ENCODE data around the gene LRRC4C. TPM values are rescaled to one million over a fixed set of nuclear protein-coding genes. Genes with fewer than 3 reads are reported as not detected.
A peak's percentile ranks its signal among the peaks of the same experiment; 100 is the strongest.

LRRC4C gene
- total RNA-seq, 1 experiment from 2014 or later: not detected

GRCh38 chr11:40354121-40354520 lies 1105.3 kb downstream of the LRRC4C start:
- Histone ChIP-seq H3K36me3 (no peaks in the 10 kb centered on the region), H3K4me3 (no peak overlapping the region), H3K9me3 (no peaks in the 10 kb centered on the region; the same call in 1 of the 2 replicates), H3K27me3 (no peaks in the 10 kb centered on the region)
- peak; percentile 94 for DNase-seq

DNA sequence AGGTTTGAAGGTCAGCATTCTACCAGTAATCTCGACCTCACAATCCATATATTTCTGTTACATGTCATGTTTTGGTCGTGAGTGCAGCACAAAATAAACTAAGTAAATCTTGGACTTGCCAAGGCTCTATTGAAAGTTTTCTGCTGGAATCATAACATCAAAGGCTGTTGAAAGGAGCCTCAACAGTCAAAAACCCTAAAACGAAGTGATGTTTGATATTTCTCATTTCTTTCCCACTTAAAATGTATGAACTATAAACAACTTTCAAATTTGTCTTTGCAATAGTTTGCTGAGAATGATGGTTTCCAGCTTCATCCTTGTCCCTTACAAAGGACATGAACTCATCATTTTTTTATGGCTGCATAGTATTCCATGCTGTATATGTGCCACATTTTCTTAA lies 1118.5 kb downstream of the LRRC4C start:
- Histone ChIP-seq H3K4me3 (no peak overlapping the region), H3K27me3 (no peaks in the 10 kb centered on the region), H3K36me3 (no peaks in the 10 kb centered on the region), H3K9me3 (peaks cover 12% of the 10 kb centered on the region)
- no peak for DNase-seq

- Histone ChIP-seq H3K9me3 (peaks cover 2% of the 10 kb centered on the region; the same call in 1 of the 2 replicates), H3K4me3 (no peak overlapping the region), H3K36me3 (no peaks in the 10 kb centered on the region), H3K27me3 (no peaks in the 10 kb centered on the region)
- no peak for DNase-seq
Observed at GRCh38 chr11:40338739-40339138, 1120.7 kb downstream of the LRRC4C start.

GRCh38 chr11:40338062-40338461 lies 1121.4 kb downstream of the LRRC4C start:
- Histone ChIP-seq H3K4me3 (no peak overlapping the region), H3K36me3 (no peaks in the 10 kb centered on the region)

GRCh38 chr11:40337118-40337517 lies 1122.3 kb downstream of the LRRC4C start:
- H3K36me3 ChIP-seq: no peaks in the 10 kb centered on the region
- no peaks in the 10 kb centered on the region; the same call in 1 of the 2 replicates for H3K9me3 ChIP-seq
- H3K4me3 ChIP-seq: no peak overlapping the region
- no peak for DNase-seq
- no peaks in the 10 kb centered on the region for H3K27me3 ChIP-seq

More at GRCh38 chr11:40338062-40338461, 1121.4 kb downstream of the LRRC4C start:
- DNase-seq: no peak
- no peaks in the 10 kb centered on the region for H3K27me3 ChIP-seq
- H3K9me3 ChIP-seq: peaks cover under 1% of the 10 kb centered on the region; the same call in 1 of the 2 replicates

GRCh38 chr11:40328890-40329614 lies 1130.4 kb downstream of the LRRC4C start:
- Histone ChIP-seq H3K27me3 (no peaks in the 10 kb centered on the region), H3K4me3 (no peak overlapping the region), H3K36me3 (peaks cover 4% of the 10 kb centered on the region; the same call in 1 of the 2 replicates), H3K9me3 (peaks cover 10% of the 10 kb centered on the region)
- DNase-seq: peak; percentile 98

GRCh38 chr11:40323241-40323640 lies 1136.2 kb downstream of the LRRC4C start:
- Histone ChIP-seq H3K27me3 (no peaks in the 10 kb centered on the region), H3K9me3 (no peaks in the 10 kb centered on the region), H3K4me3 (no peak overlapping the region)

GRCh38 chr11:40321537-40321936 lies 1137.9 kb downstream of the LRRC4C start:
- Histone ChIP-seq H3K9me3 (no peaks in the 10 kb centered on the region), H3K4me3 (no peak overlapping the region), H3K27me3 (no peaks in the 10 kb centered on the region), H3K36me3 (no peaks in the 10 kb centered on the region)
- no peak for DNase-seq

More at GRCh38 chr11:40323241-40323640, 1136.2 kb downstream of the LRRC4C start:
- peak; percentile 20 for DNase-seq
- H3K36me3 ChIP-seq: no peaks in the 10 kb centered on the region

DNA sequence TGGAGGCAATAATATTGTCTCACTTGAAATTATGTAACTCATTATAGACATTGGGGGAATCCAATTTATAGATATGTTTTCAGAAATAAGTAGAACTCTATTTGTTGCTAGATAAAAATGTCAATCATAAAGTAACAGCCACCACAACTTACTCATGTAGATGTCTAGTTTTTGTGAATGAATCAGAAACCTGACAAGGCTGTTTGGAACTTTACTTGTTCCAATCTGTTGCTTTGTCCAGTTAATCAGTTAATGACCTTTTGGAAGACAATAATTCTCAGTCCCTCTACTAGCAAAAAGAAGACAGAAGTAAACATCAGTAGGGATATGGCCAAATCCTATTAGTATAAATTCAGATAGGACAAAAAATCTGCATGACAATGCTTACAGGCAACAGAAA lies 1143.3 kb downstream of the LRRC4C start:
- H3K4me3 ChIP-seq: no peak overlapping the region
- DNase-seq: no peak

DNA sequence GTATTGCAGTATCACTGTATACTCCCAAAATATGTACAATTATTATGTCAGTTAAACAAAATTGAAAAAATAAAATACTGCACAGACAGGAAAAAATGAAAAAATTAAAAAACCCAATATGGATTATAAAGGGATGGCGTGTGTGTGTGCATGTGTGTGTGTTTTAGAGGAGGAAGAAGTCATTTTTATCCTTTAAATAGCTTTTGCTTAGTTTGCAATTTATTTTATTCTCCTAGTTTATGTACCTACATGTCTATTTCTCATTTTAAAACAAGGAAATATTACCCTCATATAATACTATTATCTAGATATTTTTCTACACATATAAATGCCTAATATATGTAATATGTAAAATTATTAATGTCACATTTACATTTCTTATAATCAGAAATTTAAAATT lies 1144.3 kb downstream of the LRRC4C start:
- Histone ChIP-seq H3K36me3 (no peaks in the 10 kb centered on the region), H3K9me3 (no peaks in the 10 kb centered on the region), H3K4me3 (no peak overlapping the region), H3K27me3 (no peaks in the 10 kb centered on the region)
- DNase-seq: no peak

More for the DNA sequence above, 1143.3 kb downstream of the LRRC4C start:
- Histone ChIP-seq H3K9me3 (no peaks in the 10 kb centered on the region), H3K27me3 (no peaks in the 10 kb centered on the region), H3K36me3 (no peaks in the 10 kb centered on the region)

- no peak overlapping the region for H3K4me3 ChIP-seq
- H3K9me3 ChIP-seq: no peaks in the 10 kb centered on the region
- no peak for DNase-seq
- no peaks in the 10 kb centered on the region for H3K27me3 ChIP-seq
- no peaks in the 10 kb centered on the region for H3K36me3 ChIP-seq
Observed at GRCh38 chr11:40314327-40314726, 1145.1 kb downstream of the LRRC4C start.

DNA sequence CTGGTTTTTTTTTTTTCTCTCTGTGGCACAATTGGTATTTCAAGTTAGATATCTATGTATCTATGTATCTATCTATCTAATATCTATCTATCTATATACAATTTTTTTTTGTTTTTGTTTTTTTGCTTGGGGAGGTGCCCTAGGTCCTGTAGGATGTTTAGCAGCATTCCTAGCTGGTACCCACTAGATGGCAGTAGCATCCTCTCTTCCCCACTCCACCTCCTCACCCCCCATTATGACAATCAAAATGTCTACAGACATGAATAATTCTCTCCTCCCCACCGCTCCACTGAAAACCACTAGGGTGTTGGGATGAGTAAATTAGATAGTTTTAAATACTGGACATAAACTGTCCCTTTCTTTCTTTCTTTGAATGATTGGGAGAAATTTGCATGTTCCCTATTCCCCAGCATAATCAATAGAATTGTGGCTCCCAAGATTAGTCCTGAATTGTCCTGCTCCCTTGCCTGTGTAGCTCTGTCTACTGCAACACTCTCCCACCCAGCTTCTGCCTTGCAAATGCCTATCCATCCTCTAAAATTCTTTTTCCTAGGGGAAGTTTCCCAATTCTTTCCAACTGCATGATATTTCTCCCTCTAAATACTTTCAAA lies 1152.4 kb downstream of the LRRC4C start:
- no peaks in the 10 kb centered on the region for H3K36me3 ChIP-seq
- no peaks in the 10 kb centered on the region for H3K27me3 ChIP-seq
- DNase-seq: peak; percentile 37
- H3K4me3 ChIP-seq: no peak overlapping the region
- H3K9me3 ChIP-seq: no peaks in the 10 kb centered on the region

- no peaks in the 10 kb centered on the region for H3K36me3 ChIP-seq
- no peak overlapping the region for H3K4me3 ChIP-seq
- H3K9me3 ChIP-seq: no peaks in the 10 kb centered on the region
- H3K27me3 ChIP-seq: no peaks in the 10 kb centered on the region
- DNase-seq: peak; percentile 67
Observed at GRCh38 chr11:40302669-40303068, 1156.8 kb downstream of the LRRC4C start.

- H3K9me3 ChIP-seq: no peaks in the 10 kb centered on the region
- H3K4me3 ChIP-seq: no peak overlapping the region
- H3K36me3 ChIP-seq: no peaks in the 10 kb centered on the region
- no peak for DNase-seq
- H3K27me3 ChIP-seq: no peaks in the 10 kb centered on the region
Observed at GRCh38 chr11:40295466-40295865, 1164.0 kb downstream of the LRRC4C start.

- Histone ChIP-seq H3K27me3 (no peaks in the 10 kb centered on the region), H3K36me3 (no peaks in the 10 kb centered on the region), H3K4me3 (no peak overlapping the region), H3K9me3 (no peaks in the 10 kb centered on the region)
- no peak for DNase-seq
Observed at GRCh38 chr11:40294741-40295140, 1164.7 kb downstream of the LRRC4C start.

- Histone ChIP-seq H3K27me3 (no peaks in the 10 kb centered on the region), H3K4me3 (no peak overlapping the region), H3K9me3 (no peaks in the 10 kb centered on the region), H3K36me3 (no peaks in the 10 kb centered on the region)
- DNase-seq: no peak
Observed at GRCh38 chr11:40294349-40294735, 1165.1 kb downstream of the LRRC4C start.

DNA sequence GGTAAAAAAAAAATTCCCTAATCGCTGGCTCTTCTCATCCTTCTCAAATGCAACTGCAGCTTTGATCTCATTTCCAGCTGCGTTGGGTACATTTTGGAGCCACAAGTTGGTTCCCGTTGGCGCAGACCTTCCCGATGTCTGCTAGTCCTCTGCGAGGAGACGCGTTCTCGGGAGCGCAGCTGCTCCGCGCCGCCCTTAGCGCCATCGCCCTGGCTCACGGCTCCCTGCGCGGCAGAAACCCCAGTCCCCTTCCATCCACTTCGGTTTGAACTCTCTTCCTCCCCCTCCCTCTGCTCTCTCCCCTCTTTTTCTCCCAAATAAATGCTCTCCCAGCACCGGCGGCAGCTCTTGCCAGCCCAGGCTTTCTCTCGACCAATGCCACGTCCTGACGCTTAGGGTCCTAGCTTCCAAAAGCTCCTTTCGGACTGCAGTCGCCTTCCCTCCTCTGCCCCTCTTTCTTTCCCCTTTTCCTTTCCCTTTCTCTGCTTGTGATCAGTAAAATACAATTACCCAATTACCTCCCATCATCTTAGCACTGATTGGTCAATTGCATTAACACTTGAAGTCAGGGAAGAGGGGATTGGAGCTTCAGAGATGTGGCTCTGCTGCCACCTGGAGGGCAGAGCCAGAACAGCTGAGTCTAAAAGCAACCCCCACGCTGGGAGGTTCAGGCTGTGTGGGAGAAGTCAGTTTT lies 1165.7 kb downstream of the LRRC4C start:
- peak; percentile 68 for DNase-seq
- Histone ChIP-seq H3K4me3 (peak overlapping the region; percentile 61), H3K9me3 (no peaks in the 10 kb centered on the region), H3K36me3 (no peaks in the 10 kb centered on the region), H3K27me3 (no peaks in the 10 kb centered on the region)

Measured in MG63 (cell line).